ENCODE measurements around the gene RIPK3. TPM values are rescaled to one million over a fixed set of nuclear protein-coding genes. Genes with fewer than 3 reads are reported as not detected.

RIPK3 gene
- polyA plus RNA-seq, 1 of the 3 experiments (the other 2 are of a cell fraction): not detected

DNA sequence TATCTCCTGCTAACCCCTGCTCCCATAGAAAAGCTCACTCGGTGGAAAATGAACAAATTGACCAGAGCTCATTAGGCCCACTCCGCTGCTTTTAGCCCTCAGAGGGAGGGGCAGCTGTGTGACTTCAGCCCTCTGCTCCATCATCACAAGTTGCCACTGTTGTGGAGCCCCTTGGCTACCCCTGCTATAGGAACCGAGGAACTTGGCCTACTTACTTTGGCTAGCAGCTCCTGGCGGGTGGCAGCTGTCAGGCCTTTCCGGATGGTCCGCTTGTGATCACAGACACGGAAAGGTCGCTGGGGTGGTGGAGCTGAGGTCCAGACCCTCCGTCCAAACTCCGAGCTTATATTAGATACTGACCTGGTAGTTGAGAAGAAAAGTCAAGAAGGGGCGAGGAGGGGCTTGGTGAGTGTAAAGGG lies 32.6 kb downstream of the RIPK3 start:
- H3K27ac ChIP-seq (ENCODE audit: low read depth in 2 of 2, low read length in 1 of 2): no peak overlapping the region
- no peaks in the 10 kb centered on the region for H3K9me3 ChIP-seq
- peaks cover 0 to 2% of the 10 kb centered on the region in 2 experiments; a peak in 1 of 4 replicates for H3K4me1 ChIP-seq (ENCODE audit: control insufficient read depth in 1 of 2, insufficient read depth in 2 of 2, low read depth in 1 of 2, low read length in 1 of 2)
- H3K36me3 ChIP-seq (replicated peaks in 1 of 2; ENCODE audit: control insufficient read depth in 1 of 2, insufficient read depth in 2 of 2, low read length in 1 of 2): peaks cover 27 to 74% of the 10 kb centered on the region in 2 experiments
- no peak overlapping the region for H3K4me2 ChIP-seq
- CTCF ChIA-PET: interaction anchor here (0.7 to 6.7 kb wide), 20 partner anchors 8 to 292 kb away, joined by 3 to 115 read pairs (median 12); partner anchors contain the start of genes DHRS1, NOP9, RABGGTA and TINF2
- H3K79me2 ChIP-seq (ENCODE audit: insufficient read depth): peaks cover under 1% of the 10 kb centered on the region; the same call in 1 of the 2 replicates
- POLR2A ChIA-PET: interaction anchor here (1.2 kb wide), 1 partner anchor 119 kb away, joined by 3 read pairs; no protein-coding TSS in a partner anchor
- DNase-seq: no peak
- H3F3A ChIP-seq (replicated peaks; ENCODE audit: insufficient read depth): peaks cover 4% of the 10 kb centered on the region
- 87% methylated on average over 11 of the region's 11 CpGs for WGBS (ENCODE audit: low lambda C conversion rate)
- TF ChIP-seq RAD21 (IDR thresholded peaks at IDR 0.05; ENCODE audit: low read length) (no peak), FOXM1 (IDR thresholded peaks at IDR 0.05; ENCODE audit: low read depth) (no peak), SMC3 (IDR thresholded peaks at IDR 0.05; ENCODE audit: low read depth, low read length) (no peak), FOXJ3 (CRISPR knock-in tag; IDR thresholded peaks at IDR 0.05) (no peak), NRF1 (IDR thresholded peaks at IDR 0.05; ENCODE audit: low read depth, low read length) (no peak), ELF1 (IDR thresholded peaks at IDR 0.05) (no peak), EZH2phosphoT487 (IDR thresholded peaks at IDR 0.05; ENCODE audit: borderline replicate concordance, low read depth) (no peak), RXRA (IDR thresholded peaks at IDR 0.05; ENCODE audit: borderline replicate concordance, low read depth) (no peak), ZBTB33 (IDR thresholded peaks at IDR 0.05; ENCODE audit: borderline replicate concordance, low read depth) (no peak), CTCF (IDR thresholded peaks at IDR 0.05) (no peak), POLR2AphosphoS5 (IDR thresholded peaks at IDR 0.05; ENCODE audit: low read depth, low read length) (no peak), MEF2A (IDR thresholded peaks at IDR 0.05; ENCODE audit: borderline replicate concordance, low read depth) (no peak), CHD2 (IDR thresholded peaks at IDR 0.05; ENCODE audit: low read length, partially characterized antibody) (no peak), GATA2 (CRISPR knock-in tag; IDR thresholded peaks at IDR 0.05) (no peak), PBX3 (IDR thresholded peaks at IDR 0.05) (no peak), JUND (IDR thresholded peaks at IDR 0.05) (no peak)
- TF ChIP-seq, protein P1, sequence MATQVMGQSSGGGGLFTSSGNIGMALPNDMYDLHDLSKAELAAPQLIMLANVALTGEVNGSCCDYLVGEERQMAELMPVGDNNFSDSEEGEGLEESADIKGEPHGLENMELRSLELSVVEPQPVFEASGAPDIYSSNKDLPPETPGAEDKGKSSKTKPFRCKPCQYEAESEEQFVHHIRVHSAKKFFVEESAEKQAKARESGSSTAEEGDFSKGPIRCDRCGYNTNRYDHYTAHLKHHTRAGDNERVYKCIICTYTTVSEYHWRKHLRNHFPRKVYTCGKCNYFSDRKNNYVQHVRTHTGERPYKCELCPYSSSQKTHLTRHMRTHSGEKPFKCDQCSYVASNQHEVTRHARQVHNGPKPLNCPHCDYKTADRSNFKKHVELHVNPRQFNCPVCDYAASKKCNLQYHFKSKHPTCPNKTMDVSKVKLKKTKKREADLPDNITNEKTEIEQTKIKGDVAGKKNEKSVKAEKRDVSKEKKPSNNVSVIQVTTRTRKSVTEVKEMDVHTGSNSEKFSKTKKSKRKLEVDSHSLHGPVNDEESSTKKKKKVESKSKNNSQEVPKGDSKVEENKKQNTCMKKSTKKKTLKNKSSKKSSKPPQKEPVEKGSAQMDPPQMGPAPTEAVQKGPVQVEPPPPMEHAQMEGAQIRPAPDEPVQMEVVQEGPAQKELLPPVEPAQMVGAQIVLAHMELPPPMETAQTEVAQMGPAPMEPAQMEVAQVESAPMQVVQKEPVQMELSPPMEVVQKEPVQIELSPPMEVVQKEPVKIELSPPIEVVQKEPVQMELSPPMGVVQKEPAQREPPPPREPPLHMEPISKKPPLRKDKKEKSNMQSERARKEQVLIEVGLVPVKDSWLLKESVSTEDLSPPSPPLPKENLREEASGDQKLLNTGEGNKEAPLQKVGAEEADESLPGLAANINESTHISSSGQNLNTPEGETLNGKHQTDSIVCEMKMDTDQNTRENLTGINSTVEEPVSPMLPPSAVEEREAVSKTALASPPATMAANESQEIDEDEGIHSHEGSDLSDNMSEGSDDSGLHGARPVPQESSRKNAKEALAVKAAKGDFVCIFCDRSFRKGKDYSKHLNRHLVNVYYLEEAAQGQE (IDR thresholded peaks at IDR 0.05; ENCODE audit: low read depth, low read length): no peak
- H3K9ac ChIP-seq: no peak overlapping the region
- no peak overlapping the region for H2AFZ ChIP-seq (ENCODE audit: low read depth)
- H3K27me3 ChIP-seq (ENCODE audit: insufficient read depth): no peaks in the 10 kb centered on the region
- no peaks in the 10 kb centered on the region for H3K9me2 ChIP-seq
- no peaks in the 10 kb centered on the region for H4K20me1 ChIP-seq (ENCODE audit: insufficient read depth)
- H3K4me3 ChIP-seq (ENCODE audit: low read depth in 2 of 2, low read length in 1 of 2): no peak overlapping the region

All from SK-N-SH (cell line).